Upper lobe of left lung (tissue), 4 donors: ENCODE measurements around the gene TMEM223.

ENCODE experiments used
- CTCF ChIP-seq, 6 experiments: fragments of 450-650 bp in 4 of 6; fragments of 200-600 bp in 2 of 6; sonication (generic) in 2 of 6; IDR thresholded peaks; one replicate each; pipeline ENCODE4 v1.5.1; 2016 to 2019; ENCODE audit warnings: antibody characterized with exemption in 6 of 6
- EP300 ChIP-seq, 4 donors: sonication (generic); formaldehyde crosslinking; IDR thresholded peaks; one replicate each; pipeline ENCODE4 v1.5.1; 2017; ENCODE audit warnings: antibody characterized with exemption in 4 of 4, control low read depth in 2 of 4
- POLR2A ChIP-seq, 4 donors: fragments of 450-650 bp; IDR thresholded peaks; one replicate each; pipeline ENCODE4 v1.5.1; 2016 to 2017; ENCODE audit warnings: antibody characterized with exemption in 4 of 4, mild to moderate bottlenecking in 2 of 4

- TF ChIP-seq CTCF (IDR thresholded peaks at IDR 0.05) (no peak), POLR2A (IDR thresholded peaks at IDR 0.05) (no peak), EP300 (IDR thresholded peaks at IDR 0.05) (no peak)
Measured at GRCh38 chr11:62830904-62831519, 39.2 kb upstream of the TMEM223 start.
